ENCODE results near the gene TBC1D5. TPM values are rescaled to one million over a fixed set of nuclear protein-coding genes. Genes with fewer than 3 reads are reported as not detected.
A peak's percentile ranks its signal among the peaks of the same experiment; 100 is the strongest.

TBC1D5 gene
- total RNA-seq, 1 experiment from 2014 or later: 181 TPM

GRCh38 chr3:17349093-17349492 lies 393.3 kb downstream of the TBC1D5 start:
- Histone ChIP-seq H3K27me3 (ENCODE audit: low read length) (no peaks in the 10 kb centered on the region), H3K4me3 (ENCODE audit: low read length) (no peak overlapping the region), H3K36me3 (ENCODE audit: insufficient read depth, low read length) (no peaks in the 10 kb centered on the region), H3K9me2 (replicated peaks; ENCODE audit: insufficient read depth, low read length) (no peaks in the 10 kb centered on the region), H3K9me3 (ENCODE audit: low read length) (no peaks in the 10 kb centered on the region), H3K4me2 (ENCODE audit: low read depth, low read length, poor library complexity, severe bottlenecking) (peak overlapping the region; percentile 8), H4K20me1 (ENCODE audit: insufficient read depth, low read depth, low read length) (no peaks in the 10 kb centered on the region), H3K4me1 (ENCODE audit: low read length) (peaks cover 18% of the 10 kb centered on the region), H2AFZ (ENCODE audit: low read length) (no peak overlapping the region), H3K79me2 (ENCODE audit: low read length) (no peaks in the 10 kb centered on the region; the same call in 1 of the 2 replicates), H3K9ac (ENCODE audit: low read length) (no peak overlapping the region), H3K27ac (ENCODE audit: low read length) (no peak overlapping the region)
- no peak for DNase-seq

- Histone ChIP-seq H3K9me2 (replicated peaks; ENCODE audit: insufficient read depth, low read length) (no peaks in the 10 kb centered on the region), H3K4me1 (ENCODE audit: low read length) (peaks cover 33% of the 10 kb centered on the region), H3K27ac (ENCODE audit: low read length) (no peak overlapping the region), H2AFZ (ENCODE audit: low read length) (no peak overlapping the region), H4K20me1 (ENCODE audit: insufficient read depth, low read depth, low read length) (no peaks in the 10 kb centered on the region), H3K4me2 (ENCODE audit: low read depth, low read length, poor library complexity, severe bottlenecking) (no peak overlapping the region), H3K27me3 (ENCODE audit: low read length) (no peaks in the 10 kb centered on the region), H3K4me3 (ENCODE audit: low read length) (no peak overlapping the region), H3K9ac (ENCODE audit: low read length) (no peak overlapping the region), H3K36me3 (ENCODE audit: insufficient read depth, low read length) (no peaks in the 10 kb centered on the region), H3K79me2 (ENCODE audit: low read length) (peaks cover 4% of the 10 kb centered on the region; the same call in 1 of the 2 replicates), H3K9me3 (ENCODE audit: low read length) (no peaks in the 10 kb centered on the region)
- DNase-seq: no peak
These were observed 400.3 kb downstream of the TBC1D5 start for GRCh38 chr3:17342119-17342518.

GRCh38 chr3:17340693-17341092 lies 401.7 kb downstream of the TBC1D5 start:
- Histone ChIP-seq H3K79me2 (ENCODE audit: low read length) (0 out of 2 replicates have a peak, but pooled peaks cover 4% of the 10 kb centered on the region), H3K4me3 (ENCODE audit: low read length) (no peak overlapping the region), H3K36me3 (ENCODE audit: insufficient read depth, low read length) (no peaks in the 10 kb centered on the region), H3K27me3 (ENCODE audit: low read length) (no peaks in the 10 kb centered on the region), H4K20me1 (ENCODE audit: insufficient read depth, low read depth, low read length) (no peaks in the 10 kb centered on the region), H3K9me2 (replicated peaks; ENCODE audit: insufficient read depth, low read length) (no peaks in the 10 kb centered on the region), H3K9me3 (ENCODE audit: low read length) (no peaks in the 10 kb centered on the region), H3K4me1 (ENCODE audit: low read length) (peaks cover 33% of the 10 kb centered on the region), H3K27ac (ENCODE audit: low read length) (no peak overlapping the region), H3K9ac (ENCODE audit: low read length) (no peak overlapping the region), H2AFZ (ENCODE audit: low read length) (no peak overlapping the region), H3K4me2 (ENCODE audit: low read depth, low read length, poor library complexity, severe bottlenecking) (no peak overlapping the region)
- DNase-seq: no peak

GRCh38 chr3:17340261-17340660 lies 402.2 kb downstream of the TBC1D5 start:
- Histone ChIP-seq H3K27ac (ENCODE audit: low read length) (no peak overlapping the region), H3K9me2 (replicated peaks; ENCODE audit: insufficient read depth, low read length) (no peaks in the 10 kb centered on the region), H3K4me1 (ENCODE audit: low read length) (peaks cover 33% of the 10 kb centered on the region), H3K4me2 (ENCODE audit: low read depth, low read length, poor library complexity, severe bottlenecking) (no peak overlapping the region), H4K20me1 (ENCODE audit: insufficient read depth, low read depth, low read length) (no peaks in the 10 kb centered on the region), H3K9ac (ENCODE audit: low read length) (no peak overlapping the region), H3K27me3 (ENCODE audit: low read length) (no peaks in the 10 kb centered on the region), H2AFZ (ENCODE audit: low read length) (no peak overlapping the region), H3K79me2 (ENCODE audit: low read length) (0 out of 2 replicates have a peak, but pooled peaks cover 4% of the 10 kb centered on the region), H3K4me3 (ENCODE audit: low read length) (no peak overlapping the region), H3K9me3 (ENCODE audit: low read length) (no peaks in the 10 kb centered on the region), H3K36me3 (ENCODE audit: insufficient read depth, low read length) (no peaks in the 10 kb centered on the region)
- no peak for DNase-seq

- Histone ChIP-seq H3K27ac (ENCODE audit: low read length) (peak overlapping the region; percentile 2; the same call in 1 of the 2 replicates), H3K9me3 (ENCODE audit: low read length) (no peaks in the 10 kb centered on the region), H3K36me3 (ENCODE audit: insufficient read depth, low read length) (no peaks in the 10 kb centered on the region), H3K4me1 (ENCODE audit: low read length) (peaks cover 33% of the 10 kb centered on the region), H2AFZ (ENCODE audit: low read length) (no peak overlapping the region), H3K27me3 (ENCODE audit: low read length) (no peaks in the 10 kb centered on the region), H3K9me2 (replicated peaks; ENCODE audit: insufficient read depth, low read length) (no peaks in the 10 kb centered on the region), H3K4me2 (ENCODE audit: low read depth, low read length, poor library complexity, severe bottlenecking) (peak overlapping the region; percentile 35), H3K79me2 (ENCODE audit: low read length) (0 out of 2 replicates have a peak, but pooled peaks cover 4% of the 10 kb centered on the region), H3K4me3 (ENCODE audit: low read length) (no peak overlapping the region), H4K20me1 (ENCODE audit: insufficient read depth, low read depth, low read length) (no peaks in the 10 kb centered on the region), H3K9ac (ENCODE audit: low read length) (no peak overlapping the region)
- no peak for DNase-seq
These were observed 403.3 kb downstream of the TBC1D5 start for GRCh38 chr3:17339132-17339575.

- Histone ChIP-seq H3K27ac (ENCODE audit: low read length) (no peak overlapping the region), H3K9ac (ENCODE audit: low read length) (no peak overlapping the region), H3K79me2 (ENCODE audit: low read length) (no peaks in the 10 kb centered on the region), H3K4me3 (ENCODE audit: low read length) (no peak overlapping the region), H3K4me1 (ENCODE audit: low read length) (peaks cover 26% of the 10 kb centered on the region), H3K36me3 (ENCODE audit: insufficient read depth, low read length) (no peaks in the 10 kb centered on the region), H4K20me1 (ENCODE audit: insufficient read depth, low read depth, low read length) (no peaks in the 10 kb centered on the region), H2AFZ (ENCODE audit: low read length) (no peak overlapping the region), H3K27me3 (ENCODE audit: low read length) (no peaks in the 10 kb centered on the region), H3K9me3 (ENCODE audit: low read length) (no peaks in the 10 kb centered on the region), H3K9me2 (replicated peaks; ENCODE audit: insufficient read depth, low read length) (no peaks in the 10 kb centered on the region), H3K4me2 (ENCODE audit: low read depth, low read length, poor library complexity, severe bottlenecking) (no peak overlapping the region)
- no peak for DNase-seq
These were observed 406.1 kb downstream of the TBC1D5 start for GRCh38 chr3:17336291-17336690.

- no peaks in the 10 kb centered on the region for H3K9me2 ChIP-seq (replicated peaks; ENCODE audit: insufficient read depth, low read length)
- no peaks in the 10 kb centered on the region for H3K36me3 ChIP-seq (ENCODE audit: insufficient read depth, low read length)
- H3K4me1 ChIP-seq (ENCODE audit: low read length): peaks cover 7% of the 10 kb centered on the region
- H3K4me2 ChIP-seq (ENCODE audit: low read depth, low read length, poor library complexity, severe bottlenecking): no peak overlapping the region
- no peak overlapping the region for H3K4me3 ChIP-seq (ENCODE audit: low read length)
- H3K79me2 ChIP-seq (ENCODE audit: low read length): no peaks in the 10 kb centered on the region
- H3K27me3 ChIP-seq (ENCODE audit: low read length): no peaks in the 10 kb centered on the region
- H4K20me1 ChIP-seq (ENCODE audit: insufficient read depth, low read depth, low read length): no peaks in the 10 kb centered on the region
- H2AFZ ChIP-seq (ENCODE audit: low read length): no peak overlapping the region
- DNase-seq: no peak
- no peak overlapping the region for H3K9ac ChIP-seq (ENCODE audit: low read length)
- no peaks in the 10 kb centered on the region for H3K9me3 ChIP-seq (ENCODE audit: low read length)
- no peak overlapping the region for H3K27ac ChIP-seq (ENCODE audit: low read length)
These were observed 408.5 kb downstream of the TBC1D5 start for GRCh38 chr3:17333893-17334292.

GRCh38 chr3:17333446-17333845 lies 409.0 kb downstream of the TBC1D5 start:
- no peaks in the 10 kb centered on the region for H3K27me3 ChIP-seq (ENCODE audit: low read length)
- no peak overlapping the region for H3K9ac ChIP-seq (ENCODE audit: low read length)
- no peak overlapping the region for H3K4me2 ChIP-seq (ENCODE audit: low read depth, low read length, poor library complexity, severe bottlenecking)
- H3K4me1 ChIP-seq (ENCODE audit: low read length): peaks cover 3% of the 10 kb centered on the region
- no peak for DNase-seq
- H4K20me1 ChIP-seq (ENCODE audit: insufficient read depth, low read depth, low read length): no peaks in the 10 kb centered on the region
- no peaks in the 10 kb centered on the region for H3K9me3 ChIP-seq (ENCODE audit: low read length)
- no peaks in the 10 kb centered on the region for H3K79me2 ChIP-seq (ENCODE audit: low read length)
- no peaks in the 10 kb centered on the region for H3K9me2 ChIP-seq (replicated peaks; ENCODE audit: insufficient read depth, low read length)
- no peaks in the 10 kb centered on the region for H3K36me3 ChIP-seq (ENCODE audit: insufficient read depth, low read length)
- H3K27ac ChIP-seq (ENCODE audit: low read length): no peak overlapping the region
- H3K4me3 ChIP-seq (ENCODE audit: low read length): no peak overlapping the region
- no peak overlapping the region for H2AFZ ChIP-seq (ENCODE audit: low read length)

- no peaks in the 10 kb centered on the region for H3K36me3 ChIP-seq (ENCODE audit: insufficient read depth, low read length)
- H3K79me2 ChIP-seq (ENCODE audit: low read length): no peaks in the 10 kb centered on the region
- no peak overlapping the region for H2AFZ ChIP-seq (ENCODE audit: low read length)
- no peak overlapping the region for H3K4me2 ChIP-seq (ENCODE audit: low read depth, low read length, poor library complexity, severe bottlenecking)
- H4K20me1 ChIP-seq (ENCODE audit: insufficient read depth, low read depth, low read length): no peaks in the 10 kb centered on the region
- no peaks in the 10 kb centered on the region for H3K9me2 ChIP-seq (replicated peaks; ENCODE audit: insufficient read depth, low read length)
- no peak for DNase-seq
- no peaks in the 10 kb centered on the region for H3K9me3 ChIP-seq (ENCODE audit: low read length)
- H3K4me3 ChIP-seq (ENCODE audit: low read length): no peak overlapping the region
- no peaks in the 10 kb centered on the region for H3K4me1 ChIP-seq (ENCODE audit: low read length)
- H3K27ac ChIP-seq (ENCODE audit: low read length): no peak overlapping the region
- no peaks in the 10 kb centered on the region for H3K27me3 ChIP-seq (ENCODE audit: low read length)
- no peak overlapping the region for H3K9ac ChIP-seq (ENCODE audit: low read length)
These were observed 411.8 kb downstream of the TBC1D5 start for GRCh38 chr3:17330660-17331059.
